Thymus (tissue), 11 donors: ENCODE measurements around the gene RBP3. TPM values are rescaled to one million over a fixed set of nuclear protein-coding genes. Genes with fewer than 3 reads are reported as not detected.

Experiments
- DNase-seq, 9 donors: peaks; one replicate each; pipeline ENCODE4 v3.0.0-alpha.2; 2013; ENCODE audit warnings: low spot score in 9 of 9, low read depth in 6 of 9, missing footprints in 1 of 9
- H3K27ac ChIP-seq, 2 donors: one replicate each; pipeline ENCODE4 v1.5.1; 2013; ENCODE audit warnings: control low read depth in 1 of 2, low read depth in 1 of 2, low read length in 1 of 2, mild to moderate bottlenecking in 1 of 2, moderate library complexity in 1 of 2
- H3K27me3 ChIP-seq, 2 donors: one replicate each; pipeline ENCODE4 v1.5.1; 2013; ENCODE audit warnings: low read length in 1 of 2; ENCODE audit not compliant: control insufficient read depth in 2 of 2, insufficient read depth in 1 of 2
- H3K36me3 ChIP-seq, 2 donors: one replicate each; pipeline ENCODE4 v1.5.1; 2013; ENCODE audit warnings: low read length in 1 of 2, mild to moderate bottlenecking in 1 of 2, moderate library complexity in 1 of 2; ENCODE audit not compliant: control insufficient read depth in 2 of 2, insufficient read depth in 2 of 2
- H3K4me1 ChIP-seq, 2 donors: one replicate each; pipeline ENCODE4 v1.5.1; 2013; ENCODE audit warnings: low read length in 2 of 2; ENCODE audit not compliant: control insufficient read depth in 2 of 2, insufficient read depth in 2 of 2
- H3K4me3 ChIP-seq, 2 donors: one replicate each; pipeline ENCODE4 v1.5.1; 2013; ENCODE audit warnings: low read length in 2 of 2, control low read depth in 1 of 2, mild to moderate bottlenecking in 1 of 2
- H3K9me3 ChIP-seq, 2 donors: one replicate each; pipeline ENCODE4 v1.5.1; 2013; ENCODE audit warnings: low read length in 1 of 2, mild to moderate bottlenecking in 1 of 2; ENCODE audit not compliant: control insufficient read depth in 2 of 2, insufficient read depth in 1 of 2
- WGBS: extraction: QIAGEN DNeasy Blood & Tissue Kit; methylation state at CpG from one replicate; pipeline ENCODE4 v1.1.7; 2013; 5-methylcytosine and 5-hydroxymethylcytosine counted together
- polyA plus RNA-seq: library from polyadenylated mRNA; stranded (reverse); fragments of 200-250 nt; gene quantifications from one replicate; pipeline ENCODE4 v1.2.3, GENCODE V29; 2013
- total RNA-seq: library from RNA; stranded (reverse); fragments of 120-200 nt; gene quantifications from one replicate; pipeline ENCODE4 v1.2.4, GENCODE V29; 2013
- donor health status: healthy.

RBP3 gene
- total and polyA plus RNA-seq, 2 donors: 0.05 TPM

DNA sequence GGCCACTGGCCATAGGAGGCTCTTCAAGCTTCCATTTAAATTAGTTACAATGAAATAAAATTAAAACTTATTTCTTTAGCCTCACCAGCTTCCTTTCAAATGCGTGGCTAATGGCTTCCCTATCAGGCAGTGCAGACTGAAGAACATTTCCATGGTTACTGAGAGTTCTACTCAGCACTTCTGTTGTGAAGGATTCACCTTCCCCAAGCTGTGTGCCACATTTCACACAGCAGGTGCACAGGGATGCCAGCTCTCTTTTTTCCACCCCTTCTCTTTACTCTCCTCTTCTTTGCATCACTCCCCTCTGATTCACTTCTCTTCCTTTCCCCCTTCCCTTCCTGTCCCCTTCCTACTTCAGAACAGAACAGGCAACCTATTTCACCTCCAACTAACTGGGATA, 25.1 kb upstream of the RBP3 start:
- DNase-seq: no peak
- Histone ChIP-seq H3K27ac (no peak overlapping the region), H3K36me3 (no peaks in the 10 kb centered on the region), H3K9me3 (peaks cover 0 to 4% of the 10 kb centered on the region in 2 donors), H3K4me3 (no peak overlapping the region), H3K4me1 (no peaks in the 10 kb centered on the region), H3K27me3 (peaks cover 0 to 13% of the 10 kb centered on the region in 2 donors)
- 83% methylated on average over 1 of the region's 1 CpG for WGBS

- no peaks in the 10 kb centered on the region for H3K36me3 ChIP-seq
- peaks cover 0 to 13% of the 10 kb centered on the region in 2 donors for H3K27me3 ChIP-seq
- H3K9me3 ChIP-seq: peaks cover 0 to 2% of the 10 kb centered on the region in 2 donors
- no peaks in the 10 kb centered on the region for H3K4me1 ChIP-seq
- H3K27ac ChIP-seq: no peak overlapping the region
- WGBS: 90% methylated on average over 5 of the region's 5 CpGs
- no peak overlapping the region for H3K4me3 ChIP-seq
- DNase-seq: no peak
These were observed 24.4 kb upstream of the RBP3 start for GRCh38 chr10:47323636-47324296.

GRCh38 chr10:47325303-47326291, 22.6 kb upstream of the RBP3 start:
- Histone ChIP-seq H3K36me3 (no peaks in the 10 kb centered on the region), H3K9me3 (no peaks in the 10 kb centered on the region), H3K27me3 (peaks cover 0 to 13% of the 10 kb centered on the region in 2 donors), H3K27ac (no peak overlapping the region), H3K4me1 (no peaks in the 10 kb centered on the region), H3K4me3 (no peak overlapping the region)
- WGBS: 98% methylated on average over 30 of the region's 30 CpGs
- DNase-seq: no peak

- H3K27me3 ChIP-seq: peaks cover 0 to 13% of the 10 kb centered on the region in 2 donors
- WGBS: 94% methylated on average over 5 of the region's 5 CpGs
- no peaks in the 10 kb centered on the region for H3K4me1 ChIP-seq
- H3K36me3 ChIP-seq: no peaks in the 10 kb centered on the region
- H3K4me3 ChIP-seq: no peak overlapping the region
- DNase-seq: no peak
- no peak overlapping the region for H3K27ac ChIP-seq
- no peaks in the 10 kb centered on the region for H3K9me3 ChIP-seq
These were observed 21.7 kb upstream of the RBP3 start for GRCh38 chr10:47326306-47326926.

GRCh38 chr10:47326927-47327330, 21.2 kb upstream of the RBP3 start:
- Histone ChIP-seq H3K4me1 (no peaks in the 10 kb centered on the region), H3K4me3 (no peak overlapping the region), H3K36me3 (no peaks in the 10 kb centered on the region), H3K9me3 (no peaks in the 10 kb centered on the region), H3K27ac (no peak overlapping the region), H3K27me3 (peaks cover 0 to 8% of the 10 kb centered on the region in 2 donors)
- 94% methylated on average over 11 of the region's 11 CpGs for WGBS
- no peak for DNase-seq

DNA sequence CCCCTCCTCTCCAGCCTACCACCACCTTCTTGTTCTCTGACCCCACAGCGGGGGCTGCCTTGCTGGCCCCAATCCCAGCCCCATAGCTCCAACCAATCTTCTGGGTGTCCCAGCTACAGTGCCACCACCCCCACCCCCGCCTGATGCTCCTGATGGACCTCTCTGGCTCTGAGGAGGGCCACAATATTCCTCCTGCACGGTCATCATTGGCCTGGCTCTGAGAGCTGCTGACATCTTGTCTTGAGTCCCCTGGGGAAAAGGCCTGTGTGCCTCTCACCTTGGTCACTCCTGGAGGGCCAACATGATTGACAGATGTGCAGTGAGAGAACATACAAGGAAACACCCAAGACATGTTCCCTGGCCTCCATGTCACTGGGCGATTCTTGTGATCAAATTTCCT, 18.3 kb upstream of the RBP3 start:
- no peak overlapping the region for H3K27ac ChIP-seq
- H3K4me1 ChIP-seq: no peaks in the 10 kb centered on the region
- no peak overlapping the region for H3K4me3 ChIP-seq
- no peaks in the 10 kb centered on the region for H3K9me3 ChIP-seq
- 98% methylated on average over 4 of the region's 4 CpGs for WGBS
- no peaks in the 10 kb centered on the region for H3K27me3 ChIP-seq
- no peak for DNase-seq
- H3K36me3 ChIP-seq: no peaks in the 10 kb centered on the region

- no peaks in the 10 kb centered on the region for H3K36me3 ChIP-seq
- H3K27me3 ChIP-seq: peaks cover 0 to 1% of the 10 kb centered on the region in 2 donors
- H3K9me3 ChIP-seq: no peaks in the 10 kb centered on the region
- no peak for DNase-seq
- H3K4me1 ChIP-seq: no peaks in the 10 kb centered on the region
- no peak overlapping the region for H3K27ac ChIP-seq
- H3K4me3 ChIP-seq: no peak overlapping the region
- WGBS: 95% methylated on average over 3 of the region's 3 CpGs
These were observed 17.8 kb upstream of the RBP3 start for GRCh38 chr10:47330366-47330765.

DNA sequence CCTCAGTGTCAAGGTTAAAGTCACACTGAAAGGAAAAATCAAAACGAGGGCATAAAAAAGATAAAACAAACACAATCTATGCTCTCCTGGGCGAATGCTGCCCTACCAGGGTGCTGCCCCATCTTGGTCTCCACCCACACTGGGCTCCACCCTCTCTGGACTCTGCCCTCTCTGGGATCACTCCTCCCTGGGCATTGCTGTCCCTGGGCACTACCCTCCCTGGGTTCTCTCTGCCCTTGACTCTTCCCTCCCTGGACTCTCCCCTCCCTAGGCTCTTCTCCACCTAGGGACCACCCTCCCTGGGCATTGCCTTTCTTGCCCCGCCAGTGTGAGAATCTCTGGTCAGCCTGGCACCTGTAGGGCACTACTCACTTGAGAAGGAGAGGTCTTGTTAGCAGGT, 17.4 kb upstream of the RBP3 start:
- no peak for DNase-seq
- Histone ChIP-seq H3K9me3 (no peaks in the 10 kb centered on the region), H3K27ac (no peak overlapping the region), H3K27me3 (peaks cover 0 to 6% of the 10 kb centered on the region in 2 donors), H3K4me1 (no peaks in the 10 kb centered on the region), H3K36me3 (no peaks in the 10 kb centered on the region), H3K4me3 (no peak overlapping the region)
- 92% methylated on average over 3 of the region's 3 CpGs for WGBS

GRCh38 chr10:47331491-47331890, 16.7 kb upstream of the RBP3 start:
- over 99% methylated on average over 9 of the region's 9 CpGs for WGBS
- Histone ChIP-seq H3K9me3 (no peaks in the 10 kb centered on the region), H3K4me1 (no peaks in the 10 kb centered on the region), H3K27ac (no peak overlapping the region), H3K36me3 (no peaks in the 10 kb centered on the region), H3K4me3 (no peak overlapping the region), H3K27me3 (peaks cover 0 to 6% of the 10 kb centered on the region in 2 donors)
- no peak for DNase-seq
